HG03457 (cell line): ENCODE results near the gene TAOK2.
"Not testable (repeated sequence)": the region's sequence is repeated elsewhere in the genome, so short reads cannot be mapped to it uniquely, and the experiment has no call there.

ENCODE experiments used
- ATAC-seq: cut with Tn5 transposase; IDR thresholded peaks from one replicate; pipeline ENCODE4 v1.9.1; 2021; ENCODE audit warnings: moderate number of reproducible peaks; ENCODE audit not compliant: unreplicated experiment

Gene TAOK2

DNA sequence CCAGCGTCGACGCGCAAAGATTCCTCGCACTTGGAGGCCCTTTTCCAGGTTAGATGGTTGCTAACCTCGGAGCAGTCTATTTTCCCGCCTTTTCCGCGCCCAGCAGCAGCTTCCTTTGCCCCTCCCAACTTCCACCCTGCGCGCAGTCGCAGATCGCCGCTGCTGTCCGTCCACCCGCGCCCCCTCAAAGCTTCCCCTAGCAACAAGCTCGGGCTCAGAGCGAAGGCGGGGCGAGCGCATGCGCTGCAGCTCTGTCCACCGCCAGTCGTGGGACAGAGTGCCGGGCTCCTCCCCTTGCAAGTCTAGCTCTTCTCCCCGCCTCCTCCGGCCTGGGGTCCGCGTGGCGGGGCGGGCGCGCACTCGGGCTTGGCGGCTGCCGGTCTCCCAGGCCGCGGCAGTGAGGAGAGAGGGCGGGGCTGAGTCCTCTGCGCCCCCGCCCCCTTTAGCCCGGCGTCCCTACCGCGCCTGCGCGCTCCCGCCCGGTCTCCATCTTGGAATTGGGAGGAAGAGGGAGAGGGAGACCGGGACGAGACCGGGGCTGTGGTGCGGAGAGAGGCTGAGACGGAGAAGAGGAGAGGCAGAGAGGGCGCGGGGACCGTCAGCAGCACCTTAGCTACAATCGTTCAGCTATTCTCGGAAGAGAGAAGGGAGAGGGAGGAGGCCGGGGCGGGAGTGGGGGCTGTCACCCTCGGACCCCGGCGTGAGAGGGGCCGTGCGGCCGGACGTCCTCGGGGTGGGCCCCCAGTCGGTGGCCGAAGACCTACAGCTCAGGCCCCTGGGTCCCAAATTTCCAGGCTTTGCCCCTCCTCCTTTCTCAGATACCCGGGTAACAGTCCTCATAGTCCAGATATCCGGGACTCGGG lies at the start of gene TAOK2:
Gene TAOK2, plus strand, starts transcription at position 485 of the 863 bp plus-strand sequence. CDS start 3,905 bp downstream, outside the sequence.
- ATAC-seq = peak; percentile 70

DNA sequence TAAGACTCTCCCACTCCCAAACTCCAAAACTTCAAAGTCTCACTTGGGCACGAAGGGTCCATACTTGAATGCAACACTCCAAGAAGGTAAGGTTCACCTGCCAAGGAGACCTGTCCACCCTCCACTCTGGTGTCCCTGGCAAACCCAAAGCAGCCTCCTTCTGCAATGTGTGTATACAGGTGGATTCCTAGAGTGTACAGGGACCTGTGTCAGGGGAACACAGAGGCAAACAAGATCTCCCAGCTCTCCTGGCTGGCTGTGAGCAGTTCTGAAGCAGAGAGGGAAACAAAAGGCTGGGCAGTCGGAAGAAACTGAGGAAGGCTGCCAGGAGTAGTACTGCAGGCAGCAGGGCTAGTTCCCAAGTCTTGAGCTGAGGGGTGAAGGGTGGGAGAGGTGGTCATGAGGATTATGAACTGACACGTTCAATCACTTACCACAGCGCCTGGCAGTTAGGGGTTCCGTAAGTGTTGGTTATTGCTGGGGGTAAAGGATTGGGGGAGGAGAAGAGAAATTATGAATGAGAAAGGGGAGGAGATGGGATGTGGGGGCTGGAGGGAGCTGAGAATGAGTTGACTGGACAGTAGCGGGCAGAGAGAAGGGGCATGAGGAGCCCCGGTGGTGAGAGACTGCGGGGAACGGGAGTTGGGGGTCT lies 48.4 kb upstream of the TAOK2 start:
- ATAC-seq = no peak

DNA sequence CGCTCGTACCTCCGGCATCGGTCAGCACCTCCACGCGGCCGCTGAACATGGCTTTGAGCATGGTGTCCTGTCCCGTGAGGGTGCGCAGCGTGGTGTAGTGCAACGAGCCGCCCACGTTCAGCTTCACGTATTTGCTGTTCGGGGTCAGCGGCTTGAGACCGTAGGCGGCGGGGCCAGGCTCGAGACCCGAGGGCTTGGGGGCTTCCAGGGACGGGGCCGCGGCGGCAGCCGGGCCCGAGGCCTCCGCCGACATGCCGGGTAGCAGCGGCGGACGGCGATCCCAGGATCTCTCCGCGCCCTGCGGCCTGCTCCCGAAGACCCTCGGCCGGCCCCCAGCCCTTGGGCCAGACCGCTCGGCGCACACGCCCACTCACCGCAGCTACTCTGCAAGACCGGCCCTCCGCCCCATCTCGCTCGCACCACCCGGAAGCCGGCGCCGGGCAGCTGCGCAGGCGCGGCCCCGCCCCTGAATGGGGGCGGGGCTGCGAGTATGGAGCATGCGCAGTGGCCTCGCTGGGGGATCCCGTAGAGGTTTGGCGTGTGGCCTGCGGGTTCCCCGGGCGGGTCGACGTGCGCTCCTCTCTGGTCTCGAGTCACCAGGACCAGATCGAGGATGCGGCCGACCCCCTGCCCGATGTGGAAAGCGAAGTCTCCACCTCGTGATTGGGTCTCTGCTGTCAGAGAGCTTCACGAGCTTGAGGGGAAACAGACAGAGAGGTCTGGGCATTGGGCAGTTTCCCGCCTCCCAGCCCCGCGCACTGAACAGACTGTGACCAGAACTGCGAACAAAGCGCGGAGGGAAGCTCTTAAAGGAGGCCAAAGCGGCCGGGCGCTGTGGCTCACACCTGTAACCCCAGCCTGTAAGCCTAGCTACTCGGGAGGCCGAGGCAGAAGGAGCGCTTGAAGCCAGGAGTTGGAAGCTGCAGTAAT lies 47.6 kb upstream of the TAOK2 start, which contains the start of gene KCTD13:
Gene KCTD13, minus strand, starts transcription at position 446 of the 930 bp plus-strand sequence. Its CDS starts 193 bp downstream, at position 253.
- ATAC-seq = peak; percentile 73

DNA sequence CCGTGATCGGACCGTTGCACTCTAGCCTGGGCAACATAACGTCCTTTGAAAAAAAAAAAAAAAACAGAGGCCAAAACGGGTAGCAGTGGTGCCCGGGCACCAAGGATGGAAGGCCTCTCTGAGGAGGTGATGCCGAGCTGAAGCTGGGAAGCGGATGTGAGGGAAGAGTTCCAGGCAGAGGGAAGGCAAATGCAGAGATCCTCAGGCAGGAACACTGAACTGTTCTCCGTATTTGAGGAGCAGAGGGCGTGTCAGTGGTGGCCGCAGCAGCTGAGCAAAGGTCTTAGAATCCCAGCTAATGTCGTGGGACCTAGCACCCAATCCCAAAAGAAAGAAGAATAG lies 47.0 kb upstream of the TAOK2 start:
- ATAC-seq = no peak

DNA sequence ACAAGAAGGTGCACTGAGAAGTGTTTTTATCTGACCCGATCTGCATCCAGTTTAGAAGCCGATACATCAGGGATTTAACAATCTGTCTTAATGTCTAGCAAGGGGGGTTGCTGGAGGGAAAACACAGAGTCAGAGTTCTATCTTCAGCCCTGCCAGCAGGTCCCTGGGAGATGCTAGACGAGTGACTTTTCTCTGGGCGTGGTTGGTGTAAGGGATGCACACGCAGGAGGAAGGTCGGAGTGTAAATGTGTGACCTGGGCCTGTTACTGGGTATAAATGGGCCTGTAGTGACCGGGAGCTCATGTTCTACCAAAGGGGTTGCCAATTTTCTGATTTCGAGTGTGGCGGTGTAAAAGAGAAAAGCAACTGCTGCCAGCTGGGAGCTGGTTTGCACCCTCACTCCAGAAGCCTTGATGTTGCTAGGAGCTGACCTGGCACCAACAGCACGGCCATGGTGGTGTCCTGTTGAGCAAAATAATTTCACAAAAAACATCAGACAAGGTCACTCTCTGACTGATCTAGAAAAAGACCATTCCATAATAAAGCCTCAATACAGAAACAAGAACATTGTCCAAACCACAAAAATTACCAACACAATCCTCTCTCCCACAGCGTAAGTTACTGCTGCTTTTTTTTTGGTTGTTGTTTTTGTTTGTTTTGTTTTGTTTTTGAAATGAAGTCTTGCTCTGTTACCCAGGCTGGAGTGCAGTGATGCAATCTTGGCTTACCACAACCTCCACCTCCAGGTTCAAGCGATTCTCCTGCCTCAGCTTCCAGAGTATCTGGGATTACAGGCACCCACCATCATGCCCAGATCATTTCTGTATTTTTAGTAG lies 46.4 kb upstream of the TAOK2 start:
- ATAC-seq = no peak

DNA sequence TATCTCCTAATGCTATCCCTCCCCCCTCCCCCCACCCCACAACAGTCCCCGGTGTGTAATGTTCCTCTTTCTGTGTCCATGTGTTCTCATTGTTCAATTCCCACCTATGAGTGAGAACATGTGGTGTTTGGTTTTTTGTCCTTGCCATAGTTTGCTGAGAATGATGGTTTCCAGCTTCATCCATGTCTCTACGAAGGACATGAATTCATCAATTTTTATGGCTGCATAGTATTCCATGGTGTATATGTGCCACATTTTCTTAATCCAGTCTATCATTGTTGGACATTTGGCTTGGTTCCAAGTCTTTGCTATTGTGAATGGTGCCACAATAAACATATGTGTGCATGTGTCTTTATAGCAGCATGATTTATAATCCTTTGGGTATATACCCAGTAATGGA lies 41.9 kb upstream of the TAOK2 start:
- not testable (repeated sequence) for ATAC-seq

GRCh38 chr16:29940656-29941055 lies 33.0 kb upstream of the TAOK2 start:
- no peak for ATAC-seq

GRCh38 chr16:29943846-29944799 lies 29.5 kb upstream of the TAOK2 start:
- ATAC-seq = no peak

GRCh38 chr16:29947897-29948296 lies 25.8 kb upstream of the TAOK2 start:
- no peak for ATAC-seq

GRCh38 chr16:29950806-29951461 lies 22.7 kb upstream of the TAOK2 start:
- ATAC-seq = no peak

GRCh38 chr16:29951625-29952365 lies 21.9 kb upstream of the TAOK2 start:
- no peak for ATAC-seq

GRCh38 chr16:29958756-29959155 lies 14.9 kb upstream of the TAOK2 start:
- ATAC-seq = no peak

- no peak for ATAC-seq
These were observed 14.4 kb upstream of the TAOK2 start for GRCh38 chr16:29959293-29959692.

GRCh38 chr16:29959821-29960220 lies 13.8 kb upstream of the TAOK2 start:
- ATAC-seq = not testable (repeated sequence)

- no peak for ATAC-seq
These were observed 12.6 kb upstream of the TAOK2 start for GRCh38 chr16:29961127-29961478.

GRCh38 chr16:29961479-29962343 lies 12.0 kb upstream of the TAOK2 start, which contains the start of gene TMEM219:
TMEM219 (plus strand) TSS chr16:29962079; CDS start chr16:29963144, 1,065 bp downstream.
- peak; percentile 68 for ATAC-seq
